AG04449 (cell line): ENCODE data around the gene TNS3.
"Not testable (repeated sequence)": the region's sequence is repeated elsewhere in the genome, so short reads cannot be mapped to it uniquely, and the experiment has no call there.

Experiments used
- CTCF ChIA-PET: fragments of 350-600 bp; formaldehyde crosslinking; extraction: SDS; loops from one replicate; lab custom pipeline; 2021; ENCODE audit warnings: antibody characterized with exemption; lab: Yijun Ruan, JAX
- POLR2A ChIA-PET: fragments of 400-600, 350-600 bp; formaldehyde crosslinking; extraction: SDS; loops from one replicate; lab custom pipeline; 2020; ENCODE audit warnings: antibody characterized with exemption, inconsistent platforms; lab: Yijun Ruan, JAX
- DNase-seq: peaks from one replicate; pipeline ENCODE4 v3.0.0-alpha.2; 2010; ENCODE audit warnings: low read depth, low spot score
- H3K4me3 ChIP-seq: 2 replicates; pipeline ENCODE4 v1.5.1; 2011; ENCODE audit warnings: low read depth, mild to moderate bottlenecking, control low read depth, low read length
- TF ChIP-seq, protein P1 (sequence below): IDR thresholded peaks from one replicate; pipeline ENCODE4 v1.5.1; 2011; ENCODE audit warnings: mild to moderate bottlenecking, moderate library complexity, low read length, control low read depth, inconsistent platforms; ENCODE audit not compliant: insufficient read depth; ENCODE audit errors: missing control alignments

TNS3 gene

DNA sequence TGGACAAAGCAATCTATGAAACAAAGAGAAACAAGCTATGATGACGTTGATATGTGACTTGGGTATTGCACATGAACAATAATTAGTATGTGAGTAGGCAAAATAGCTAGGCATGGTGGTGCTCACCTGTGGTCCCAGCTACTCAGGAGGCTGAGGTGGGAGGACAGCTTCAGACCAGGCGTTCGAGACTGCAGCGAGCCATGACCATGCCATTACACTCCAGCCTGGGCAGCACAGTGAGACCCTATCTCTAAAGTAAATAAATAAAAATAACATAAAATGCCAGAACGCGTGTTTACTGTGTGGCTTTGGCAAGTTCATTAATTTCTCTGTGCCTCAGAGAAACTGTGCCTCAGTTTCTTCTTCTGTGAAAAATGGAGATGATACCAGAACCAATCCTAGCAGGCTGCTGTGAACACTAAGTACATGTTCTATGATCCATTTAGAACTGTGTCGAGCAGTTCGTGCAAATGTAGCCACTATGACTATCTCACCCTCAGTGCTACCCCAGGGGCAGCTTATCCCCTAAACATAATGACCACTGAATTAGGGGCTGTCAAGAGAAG lies 9.3 kb upstream of the TNS3 start:
- TF ChIP-seq, protein P1, sequence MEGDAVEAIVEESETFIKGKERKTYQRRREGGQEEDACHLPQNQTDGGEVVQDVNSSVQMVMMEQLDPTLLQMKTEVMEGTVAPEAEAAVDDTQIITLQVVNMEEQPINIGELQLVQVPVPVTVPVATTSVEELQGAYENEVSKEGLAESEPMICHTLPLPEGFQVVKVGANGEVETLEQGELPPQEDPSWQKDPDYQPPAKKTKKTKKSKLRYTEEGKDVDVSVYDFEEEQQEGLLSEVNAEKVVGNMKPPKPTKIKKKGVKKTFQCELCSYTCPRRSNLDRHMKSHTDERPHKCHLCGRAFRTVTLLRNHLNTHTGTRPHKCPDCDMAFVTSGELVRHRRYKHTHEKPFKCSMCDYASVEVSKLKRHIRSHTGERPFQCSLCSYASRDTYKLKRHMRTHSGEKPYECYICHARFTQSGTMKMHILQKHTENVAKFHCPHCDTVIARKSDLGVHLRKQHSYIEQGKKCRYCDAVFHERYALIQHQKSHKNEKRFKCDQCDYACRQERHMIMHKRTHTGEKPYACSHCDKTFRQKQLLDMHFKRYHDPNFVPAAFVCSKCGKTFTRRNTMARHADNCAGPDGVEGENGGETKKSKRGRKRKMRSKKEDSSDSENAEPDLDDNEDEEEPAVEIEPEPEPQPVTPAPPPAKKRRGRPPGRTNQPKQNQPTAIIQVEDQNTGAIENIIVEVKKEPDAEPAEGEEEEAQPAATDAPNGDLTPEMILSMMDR: no peak
- ChIA-PET POLR2A (interaction anchor here (0.8 to 0.9 kb wide), 2 partner anchors 10 to 32 kb away, joined by 3 read pairs; no protein-coding TSS in a partner anchor), CTCF (interaction anchor here (1.7 kb wide), 1 partner anchor 9 kb away, joined by 11 read pairs; the partner anchor contains the start of gene TNS3)
- H3K4me3 ChIP-seq: no peak overlapping the region
- DNase-seq: no peak

DNA sequence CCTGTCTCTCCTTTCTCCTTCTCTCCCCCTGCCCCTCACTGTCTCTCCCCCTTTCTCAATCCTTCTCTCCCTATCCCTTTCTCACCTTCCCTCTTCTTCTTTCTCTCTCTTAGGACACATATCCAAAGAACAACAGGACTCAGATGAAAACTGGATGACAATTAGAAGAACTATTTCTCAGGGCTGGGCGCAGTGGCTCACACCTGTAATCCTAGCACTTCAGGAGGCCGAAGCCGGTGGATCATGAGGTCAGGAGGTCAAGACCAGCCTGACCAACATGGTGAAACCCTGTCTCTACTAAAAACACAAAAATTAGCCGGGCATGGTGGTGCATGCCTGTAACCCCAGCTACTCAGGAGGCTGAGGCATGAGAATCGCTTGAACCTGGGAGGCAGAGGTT lies 8.3 kb upstream of the TNS3 start:
- POLR2A ChIA-PET, DNase-seq, H3K4me3 ChIP-seq: not testable (repeated sequence)
- CTCF ChIA-PET: interaction anchor here (1.5 kb wide), 1 partner anchor 9 kb away, joined by 4 read pairs; no protein-coding TSS in a partner anchor

DNA sequence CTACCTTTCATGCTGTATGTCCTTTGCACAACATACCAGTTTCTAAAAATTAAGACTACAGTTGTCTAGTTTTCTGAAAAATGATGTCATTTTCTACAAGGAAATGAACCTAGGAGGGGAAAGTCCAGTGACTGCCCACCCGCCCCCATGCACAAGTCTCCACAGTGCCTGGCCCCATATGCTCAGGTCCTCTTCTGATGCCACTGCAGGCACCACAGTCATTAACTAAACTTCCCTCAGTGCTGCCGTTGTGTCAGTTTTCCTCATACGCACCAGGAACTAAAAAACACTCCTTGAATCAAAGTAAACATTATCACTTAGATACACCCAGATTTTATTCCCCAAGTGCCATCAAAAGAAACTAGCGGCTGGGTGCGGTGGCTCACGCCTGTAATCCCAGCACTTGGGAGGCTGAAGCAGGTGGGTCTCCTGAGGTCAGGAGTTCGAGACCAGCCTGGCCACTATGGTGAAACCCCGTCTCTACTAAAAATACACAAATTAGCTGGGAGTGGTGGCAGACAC lies 6.9 kb upstream of the TNS3 start:
- POLR2A ChIA-PET: no interaction called here
- DNase-seq: no peak

DNA sequence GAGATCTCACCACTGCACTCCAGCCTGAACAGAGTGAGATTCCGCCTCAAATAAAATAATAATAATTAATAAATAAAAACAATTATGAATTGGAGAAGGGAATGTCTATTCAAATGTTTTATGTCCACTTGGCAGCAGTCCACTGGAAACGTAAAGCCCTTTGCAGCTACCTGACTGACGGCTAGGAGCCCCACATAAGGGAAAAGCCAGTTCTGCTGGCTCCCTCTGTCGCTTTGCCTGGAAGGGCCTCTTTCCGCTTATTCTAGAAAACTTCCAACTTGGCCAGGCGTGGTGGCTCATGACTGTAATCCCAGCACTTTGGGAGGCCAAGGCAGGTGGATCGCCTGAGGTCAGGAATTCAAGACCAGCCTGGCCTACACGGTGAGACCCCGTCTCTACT lies 6.1 kb upstream of the TNS3 start:
- CTCF ChIA-PET: no interaction called here
- no peak overlapping the region for H3K4me3 ChIP-seq
- POLR2A ChIA-PET: no interaction called here

More for the DNA sequence above, 6.9 kb upstream of the TNS3 start:
- H3K4me3 ChIP-seq: no peak overlapping the region
- CTCF ChIA-PET: no interaction called here
- TF ChIP-seq, protein P1: no peak

DNA sequence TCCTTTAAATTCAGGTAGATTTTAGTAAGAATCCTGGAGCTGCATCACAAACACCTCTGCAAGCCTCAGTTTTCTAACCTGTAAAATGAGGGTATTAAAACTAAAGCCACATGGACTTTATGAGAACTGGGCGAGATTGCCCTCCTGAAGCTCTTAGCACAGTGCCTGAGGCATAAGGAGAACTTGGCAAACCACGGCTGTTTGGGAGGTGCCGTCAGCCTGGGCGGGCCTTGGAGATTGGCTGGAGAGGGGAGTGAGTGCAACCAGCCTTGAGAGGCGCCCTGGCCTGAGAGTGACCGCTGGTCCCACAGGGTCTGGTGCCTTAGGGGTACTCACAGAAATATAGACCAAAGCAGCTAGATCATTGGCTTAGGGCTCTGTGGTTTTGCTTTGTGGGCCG lies 5.4 kb upstream of the TNS3 start:
- H3K4me3 ChIP-seq: no peak overlapping the region
- TF ChIP-seq, protein P1: no peak
- DNase-seq: no peak
- POLR2A ChIA-PET: no interaction called here
- CTCF ChIA-PET: interaction anchor here (0.8 kb wide), 1 partner anchor 11 kb away, joined by 3 read pairs; no protein-coding TSS in a partner anchor

More for the DNA sequence above, 6.1 kb upstream of the TNS3 start:
- TF ChIP-seq, protein P1: no peak
- DNase-seq: no peak

DNA sequence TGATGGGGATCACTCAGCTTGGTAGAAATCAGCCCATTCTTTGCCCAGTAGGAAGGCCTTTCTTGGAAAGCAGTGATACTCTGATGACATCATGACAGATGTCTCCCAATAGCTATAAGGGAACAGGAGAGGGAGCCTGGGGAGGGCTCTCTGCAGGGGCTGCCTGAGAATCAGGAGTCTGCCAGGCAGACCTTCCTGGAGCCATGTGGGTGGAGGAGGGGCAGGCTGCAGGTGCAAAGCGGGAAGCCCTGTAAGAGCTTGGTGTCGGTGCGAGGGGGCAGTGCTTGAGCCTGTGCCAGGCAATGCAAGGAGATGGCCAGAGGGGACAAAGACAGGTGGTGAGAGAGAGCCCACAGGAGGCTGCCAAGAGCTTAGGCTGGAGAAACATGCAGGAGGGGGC lies 5.0 kb upstream of the TNS3 start:
- DNase-seq: no peak
- CTCF ChIA-PET: interaction anchor here (0.8 kb wide), 1 partner anchor 12 kb away, joined by 3 read pairs; no protein-coding TSS in a partner anchor
- POLR2A ChIA-PET: no interaction called here
- TF ChIP-seq, protein P1: no peak
- no peak overlapping the region for H3K4me3 ChIP-seq

DNA sequence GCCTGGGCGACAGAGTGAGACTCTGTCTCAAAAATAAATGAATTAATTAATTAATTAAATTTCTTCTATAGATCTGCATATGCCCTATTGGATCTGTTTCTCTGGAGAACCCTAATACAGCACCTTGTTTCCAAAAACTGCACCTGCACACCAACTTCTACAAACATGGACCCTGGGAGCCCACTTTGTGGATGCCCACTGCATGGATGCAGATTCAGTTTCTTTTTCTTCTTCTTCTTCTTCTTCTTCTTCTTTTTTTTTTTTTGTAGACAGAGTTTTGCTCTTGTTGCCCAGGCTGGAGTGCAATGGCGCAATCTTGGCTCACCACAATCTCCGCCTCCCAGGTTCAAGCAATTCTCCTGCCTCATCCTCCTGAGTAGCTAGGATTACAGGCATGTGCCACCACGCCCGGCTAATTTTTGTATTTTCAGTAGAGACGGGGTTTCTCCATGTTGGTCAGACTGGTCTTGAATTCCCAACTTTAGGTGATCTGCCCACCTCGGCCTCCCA lies 4.3 kb upstream of the TNS3 start:
- POLR2A ChIA-PET, CTCF ChIA-PET, H3K4me3 ChIP-seq, DNase-seq: not testable (repeated sequence)
